ENCODE measurements around the gene GREM2.

GREM2 gene

DNA sequence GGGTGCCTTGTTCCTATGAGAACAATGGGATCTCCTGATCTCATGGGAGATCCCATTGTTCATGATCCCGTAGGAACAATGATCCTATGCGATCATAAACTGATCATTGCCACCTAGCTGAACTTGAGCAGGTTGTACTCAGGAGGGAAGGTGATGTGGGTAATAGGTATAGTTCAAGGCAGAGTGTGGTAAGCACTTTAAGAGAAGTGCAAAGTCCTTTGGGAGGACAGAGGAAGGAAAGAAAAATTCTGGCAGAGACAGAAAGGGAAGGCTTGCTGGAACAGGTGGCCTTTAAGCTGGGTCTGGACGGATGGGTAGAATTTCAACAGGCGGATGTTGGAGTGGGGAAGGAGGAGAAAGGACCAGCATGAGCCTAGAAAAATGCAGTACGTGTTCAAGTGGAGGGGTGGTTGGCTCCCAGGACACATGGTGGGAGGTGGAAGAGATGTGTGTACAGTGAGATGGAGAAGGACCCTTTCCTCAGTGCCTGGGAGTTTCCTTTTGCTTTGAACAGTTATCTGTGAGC, 22.3 kb downstream of the GREM2 start:
- Histone ChIP-seq H3K27me3 (ENCODE audit: insufficient read depth, low read length, poor library complexity, severe bottlenecking) (no peaks in the 10 kb centered on the region), H3K4me2 (ENCODE audit: low read depth, low read length, poor library complexity, severe bottlenecking) (no peak overlapping the region), H3K4me3 (ENCODE audit: low read length, poor library complexity, severe bottlenecking) (no peak overlapping the region), H3K79me2 (ENCODE audit: insufficient read depth, low read length) (no peaks in the 10 kb centered on the region), H3K36me3 (ENCODE audit: insufficient read depth, low read length) (no peaks in the 10 kb centered on the region), H3K9me2 (replicated peaks; ENCODE audit: low read depth, low read length) (no peaks in the 10 kb centered on the region), H3K9me3 (ENCODE audit: insufficient read depth, low read depth, low read length) (no peaks in the 10 kb centered on the region; the same call in 1 of the 2 replicates), H3K9ac (ENCODE audit: low read depth, low read length, poor library complexity, severe bottlenecking) (no peak overlapping the region), H2AFZ (ENCODE audit: low read length) (no peak overlapping the region), H3F3A (ENCODE audit: low read depth) (no peaks in the 10 kb centered on the region), H4K20me1 (ENCODE audit: insufficient read depth, low read length, poor library complexity, severe bottlenecking) (no peaks in the 10 kb centered on the region), H3K4me1 (ENCODE audit: insufficient read depth, low read length, poor library complexity, severe bottlenecking) (no peaks in the 10 kb centered on the region)
- TF ChIP-seq, protein P1, sequence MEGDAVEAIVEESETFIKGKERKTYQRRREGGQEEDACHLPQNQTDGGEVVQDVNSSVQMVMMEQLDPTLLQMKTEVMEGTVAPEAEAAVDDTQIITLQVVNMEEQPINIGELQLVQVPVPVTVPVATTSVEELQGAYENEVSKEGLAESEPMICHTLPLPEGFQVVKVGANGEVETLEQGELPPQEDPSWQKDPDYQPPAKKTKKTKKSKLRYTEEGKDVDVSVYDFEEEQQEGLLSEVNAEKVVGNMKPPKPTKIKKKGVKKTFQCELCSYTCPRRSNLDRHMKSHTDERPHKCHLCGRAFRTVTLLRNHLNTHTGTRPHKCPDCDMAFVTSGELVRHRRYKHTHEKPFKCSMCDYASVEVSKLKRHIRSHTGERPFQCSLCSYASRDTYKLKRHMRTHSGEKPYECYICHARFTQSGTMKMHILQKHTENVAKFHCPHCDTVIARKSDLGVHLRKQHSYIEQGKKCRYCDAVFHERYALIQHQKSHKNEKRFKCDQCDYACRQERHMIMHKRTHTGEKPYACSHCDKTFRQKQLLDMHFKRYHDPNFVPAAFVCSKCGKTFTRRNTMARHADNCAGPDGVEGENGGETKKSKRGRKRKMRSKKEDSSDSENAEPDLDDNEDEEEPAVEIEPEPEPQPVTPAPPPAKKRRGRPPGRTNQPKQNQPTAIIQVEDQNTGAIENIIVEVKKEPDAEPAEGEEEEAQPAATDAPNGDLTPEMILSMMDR (conservative IDR thresholded peaks at IDR 0.05; ENCODE audit: low read length), result no peak
- no peak for TF ChIP-seq EZH2phosphoT487 (IDR thresholded peaks at IDR 0.05; ENCODE audit: borderline replicate concordance)

- H3F3A ChIP-seq (ENCODE audit: low read depth), result no peaks in the 10 kb centered on the region
- H3K27me3 ChIP-seq (ENCODE audit: insufficient read depth, low read length, poor library complexity, severe bottlenecking), result no peaks in the 10 kb centered on the region
- no peaks in the 10 kb centered on the region for H3K79me2 ChIP-seq (ENCODE audit: insufficient read depth, low read length)
Observed at GRCh38 chr1:240586006-240586405, 25.9 kb downstream of the GREM2 start.

DNA sequence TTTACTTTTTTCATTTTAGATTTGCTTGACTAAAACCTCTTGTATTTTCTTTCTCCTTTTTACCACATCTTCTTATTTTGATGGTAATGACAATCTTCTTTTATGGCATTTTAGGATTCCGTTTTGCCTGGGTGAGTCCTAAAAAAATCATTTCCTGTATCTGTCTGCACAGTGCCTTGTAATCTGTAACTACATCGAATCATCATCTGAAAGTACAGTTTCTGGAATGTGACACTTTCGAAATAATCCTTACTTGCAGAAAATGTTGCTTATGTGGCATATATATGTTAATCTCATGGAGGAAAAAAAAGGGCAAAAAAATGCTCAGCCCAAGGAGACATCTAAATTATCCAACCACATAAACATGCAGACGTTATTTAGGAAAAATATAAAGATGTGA, 29.0 kb downstream of the GREM2 start:
- H3K4me2 ChIP-seq (ENCODE audit: low read depth, low read length, poor library complexity, severe bottlenecking), result no peak overlapping the region

More at GRCh38 chr1:240586006-240586405, 25.9 kb downstream of the GREM2 start:
- H3K4me1 ChIP-seq (ENCODE audit: insufficient read depth, low read length, poor library complexity, severe bottlenecking), result no peaks in the 10 kb centered on the region
- H3K9me2 ChIP-seq (replicated peaks; ENCODE audit: low read depth, low read length), result no peaks in the 10 kb centered on the region
- H4K20me1 ChIP-seq (ENCODE audit: insufficient read depth, low read length, poor library complexity, severe bottlenecking), result no peaks in the 10 kb centered on the region
- H3K4me2 ChIP-seq (ENCODE audit: low read depth, low read length, poor library complexity, severe bottlenecking), result no peak overlapping the region
- H3K36me3 ChIP-seq (ENCODE audit: insufficient read depth, low read length), result no peaks in the 10 kb centered on the region
- TF ChIP-seq, protein P1 (conservative IDR thresholded peaks at IDR 0.05; ENCODE audit: low read length), result no peak
- TF ChIP-seq EZH2phosphoT487 (IDR thresholded peaks at IDR 0.05; ENCODE audit: borderline replicate concordance), result no peak
- no peak overlapping the region for H3K9ac ChIP-seq (ENCODE audit: low read depth, low read length, poor library complexity, severe bottlenecking)
- no peaks in the 10 kb centered on the region; the same call in 1 of the 2 replicates for H3K9me3 ChIP-seq (ENCODE audit: insufficient read depth, low read depth, low read length)
- H3K4me3 ChIP-seq (ENCODE audit: low read length, poor library complexity, severe bottlenecking), result no peak overlapping the region
- no peak overlapping the region for H2AFZ ChIP-seq (ENCODE audit: low read length)

More for the DNA sequence above, 29.0 kb downstream of the GREM2 start:
- Histone ChIP-seq H4K20me1 (ENCODE audit: insufficient read depth, low read length, poor library complexity, severe bottlenecking) (no peaks in the 10 kb centered on the region), H3K36me3 (ENCODE audit: insufficient read depth, low read length) (no peaks in the 10 kb centered on the region), H3K4me1 (ENCODE audit: insufficient read depth, low read length, poor library complexity, severe bottlenecking) (no peaks in the 10 kb centered on the region), H3K27me3 (ENCODE audit: insufficient read depth, low read length, poor library complexity, severe bottlenecking) (no peaks in the 10 kb centered on the region), H3K9ac (ENCODE audit: low read depth, low read length, poor library complexity, severe bottlenecking) (no peak overlapping the region), H3K9me3 (ENCODE audit: insufficient read depth, low read depth, low read length) (no peaks in the 10 kb centered on the region; the same call in 1 of the 2 replicates), H2AFZ (ENCODE audit: low read length) (no peak overlapping the region), H3F3A (ENCODE audit: low read depth) (no peaks in the 10 kb centered on the region), H3K79me2 (ENCODE audit: insufficient read depth, low read length) (no peaks in the 10 kb centered on the region), H3K9me2 (replicated peaks; ENCODE audit: low read depth, low read length) (no peaks in the 10 kb centered on the region), H3K4me3 (ENCODE audit: low read length, poor library complexity, severe bottlenecking) (no peak overlapping the region)
- TF ChIP-seq, protein P1 (conservative IDR thresholded peaks at IDR 0.05; ENCODE audit: low read length), result no peak
- no peak for TF ChIP-seq EZH2phosphoT487 (IDR thresholded peaks at IDR 0.05; ENCODE audit: borderline replicate concordance)

Data from Loucy (cell line).